GM15510 (cell line): ENCODE measurements around the gene PARP8.

Source experiments
- POLR2A ChIP-seq: IDR thresholded peaks from 3 replicates; pipeline ENCODE4 v1.6.1; 2011; ENCODE audit warnings: borderline replicate concordance; ENCODE audit not compliant: insufficient read length; ENCODE audit errors: extremely low read depth

PARP8 gene

GRCh38 chr5:50749181-50749580 is 82.7 kb downstream of the PARP8 start:
- no peak for TF ChIP-seq POLR2A

- TF ChIP-seq POLR2A: no peak
Measured at GRCh38 chr5:50749873-50750272, 83.4 kb downstream of the PARP8 start.

GRCh38 chr5:50751064-50751657 is 84.7 kb downstream of the PARP8 start:
- TF ChIP-seq POLR2A: no peak

- TF ChIP-seq POLR2A: no peak
Measured at GRCh38 chr5:50752800-50753199, 86.4 kb downstream of the PARP8 start.

GRCh38 chr5:50759526-50760270 is 93.3 kb downstream of the PARP8 start:
- no peak for TF ChIP-seq POLR2A

GRCh38 chr5:50763351-50763750 is 96.9 kb downstream of the PARP8 start:
- no peak for TF ChIP-seq POLR2A

GRCh38 chr5:50763846-50764245 is 97.4 kb downstream of the PARP8 start:
- no peak for TF ChIP-seq POLR2A

GRCh38 chr5:50766042-50766441 is 99.6 kb downstream of the PARP8 start:
- TF ChIP-seq POLR2A: no peak

- no peak for TF ChIP-seq POLR2A
Measured at GRCh38 chr5:50766462-50766861, 100.0 kb downstream of the PARP8 start.

GRCh38 chr5:50766967-50767366 is 100.5 kb downstream of the PARP8 start:
- TF ChIP-seq POLR2A: no peak

- TF ChIP-seq POLR2A: no peak
Measured at GRCh38 chr5:50767588-50767987, 101.2 kb downstream of the PARP8 start.

- no peak for TF ChIP-seq POLR2A
Measured at GRCh38 chr5:50768634-50769033, 102.2 kb downstream of the PARP8 start.

GRCh38 chr5:50770441-50770840 is 104.0 kb downstream of the PARP8 start:
- TF ChIP-seq POLR2A: no peak

- no peak for TF ChIP-seq POLR2A
Measured at GRCh38 chr5:50786073-50786472, 119.6 kb downstream of the PARP8 start.

- no peak for TF ChIP-seq POLR2A
Measured at GRCh38 chr5:50791813-50792212, 125.4 kb downstream of the PARP8 start.

- TF ChIP-seq POLR2A: no peak
Measured at GRCh38 chr5:50792843-50793242, 126.4 kb downstream of the PARP8 start.
